RWPE2 (cell line): Measurements from ENCODE around the gene EMILIN2.
A peak's percentile ranks its signal among the peaks of the same experiment; 100 is the strongest.

ENCODE experiments used
- ATAC-seq: fragments of 200-7000 bp; cut with Tn5 transposase; 3 replicates; pipeline ENCODE4 v1.9.1; 2021; ENCODE audit warnings: low read depth
- DNase-seq: peaks from one replicate; pipeline ENCODE4 v3.0.0-alpha.2; 2020; ENCODE audit warnings: low spot score
- H3K27ac ChIP-seq: fragments of 450-650 bp; 2 replicates; pipeline ENCODE4 v1.5.1; 2017; ENCODE audit warnings: mild to moderate bottlenecking; ENCODE audit not compliant: poor library complexity, severe bottlenecking
- H3K27me3 ChIP-seq: fragments of 250-450 bp; sonication (Bioruptor Pico); 2 replicates; pipeline ENCODE4 v1.5.1; 2021; ENCODE audit warnings: mild to moderate bottlenecking, moderate library complexity; ENCODE audit not compliant: insufficient read depth, poor library complexity, severe bottlenecking
- H3K36me3 ChIP-seq: fragments of 250-450 bp; sonication (Bioruptor Pico); 2 replicates; pipeline ENCODE4 v1.5.1; 2020; ENCODE audit warnings: low read depth, mild to moderate bottlenecking, moderate library complexity
- H3K4me1 ChIP-seq: fragments of 250-450 bp; sonication (Bioruptor Pico); 2 replicates; pipeline ENCODE4 v1.5.1; 2021; ENCODE audit warnings: mild to moderate bottlenecking, moderate library complexity; ENCODE audit not compliant: insufficient read depth, poor library complexity, severe bottlenecking
- H3K4me3 ChIP-seq: fragments of 250-450 bp; sonication (Bioruptor Pico); 2 replicates; pipeline ENCODE4 v1.5.1; 2021; ENCODE audit warnings: mild to moderate bottlenecking, moderate library complexity; ENCODE audit not compliant: severe bottlenecking
- H3K9me3 ChIP-seq: fragments of 250-450 bp; sonication (Bioruptor Pico); 2 replicates; pipeline ENCODE4 v1.5.1; 2021; ENCODE audit warnings: mild to moderate bottlenecking, moderate library complexity; ENCODE audit not compliant: severe bottlenecking
- CTCF ChIP-seq: fragments of 450-650 bp; IDR thresholded peaks from one replicate; pipeline ENCODE4 v1.5.1; 2017; ENCODE audit warnings: mild to moderate bottlenecking, moderate library complexity; ENCODE audit not compliant: poor library complexity, severe bottlenecking

The EMILIN2 gene

GRCh38 chr18:2924920-2925319 lies 78.1 kb downstream of the EMILIN2 start:
- no peaks in the 10 kb centered on the region for H3K27me3 ChIP-seq
- no peak for DNase-seq
- TF ChIP-seq CTCF: no peak
- ATAC-seq: no peak
- no peak overlapping the region for H3K4me3 ChIP-seq
- no peak overlapping the region for H3K27ac ChIP-seq
- H3K9me3 ChIP-seq: no peaks in the 10 kb centered on the region
- no peaks in the 10 kb centered on the region for H3K4me1 ChIP-seq
- peaks cover 34% of the 10 kb centered on the region for H3K36me3 ChIP-seq

DNA sequence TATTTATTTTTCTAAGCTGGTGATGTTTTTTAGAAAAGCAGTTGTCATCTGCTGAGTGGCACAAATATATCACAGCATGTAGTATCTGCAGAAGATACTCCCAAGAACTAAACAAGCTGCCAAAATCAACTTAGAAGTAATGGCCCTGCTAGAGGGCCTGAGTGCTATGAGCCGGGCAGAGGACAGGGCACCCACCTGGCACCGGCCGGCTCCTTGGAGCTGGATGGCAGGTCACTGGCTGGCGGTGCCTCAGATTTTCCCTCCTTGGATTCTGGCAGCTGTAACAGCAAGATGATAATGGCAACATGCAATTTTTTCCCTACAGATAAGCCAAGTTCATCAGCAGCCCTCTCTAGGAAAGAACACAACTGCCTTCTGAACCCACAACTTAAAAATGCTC lies 79.7 kb downstream of the EMILIN2 start:
- no peaks in the 10 kb centered on the region for H3K4me1 ChIP-seq
- no peaks in the 10 kb centered on the region for H3K27me3 ChIP-seq
- H3K9me3 ChIP-seq: no peaks in the 10 kb centered on the region
- no peak overlapping the region for H3K27ac ChIP-seq
- no peak for TF ChIP-seq CTCF
- DNase-seq (no peak), ATAC-seq (no peak)
- peaks cover 35% of the 10 kb centered on the region for H3K36me3 ChIP-seq
- no peak overlapping the region for H3K4me3 ChIP-seq

DNA sequence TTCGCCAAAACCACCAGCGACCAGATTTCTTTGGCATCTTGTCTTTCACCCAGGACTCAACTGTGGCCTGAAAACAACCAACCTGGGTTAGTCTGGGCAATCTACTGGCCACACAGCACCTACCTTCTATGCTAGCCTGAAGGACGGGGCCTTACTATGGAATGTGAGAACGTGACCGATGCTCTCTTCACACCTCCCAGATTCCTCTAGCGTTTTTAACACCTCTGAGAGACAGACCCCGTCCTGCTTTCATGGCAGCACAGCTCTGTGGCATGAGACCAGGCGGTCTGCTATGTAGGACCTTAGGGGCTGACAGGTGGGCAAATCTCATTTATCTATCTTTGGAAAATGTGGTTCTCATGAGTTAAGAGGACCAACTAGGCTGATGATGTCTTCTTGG lies 80.9 kb downstream of the EMILIN2 start:
- DNase-seq: no peak
- no peaks in the 10 kb centered on the region for H3K27me3 ChIP-seq
- no peak for ATAC-seq
- no peak for TF ChIP-seq CTCF
- H3K4me3 ChIP-seq: no peak overlapping the region
- H3K4me1 ChIP-seq: no peaks in the 10 kb centered on the region
- H3K27ac ChIP-seq: no peak overlapping the region
- H3K36me3 ChIP-seq: peaks cover 37% of the 10 kb centered on the region
- H3K9me3 ChIP-seq: no peaks in the 10 kb centered on the region

GRCh38 chr18:2932247-2933181 lies 85.7 kb downstream of the EMILIN2 start:
- ATAC-seq: no peak; the same call in 1 of the 3 replicates
- Histone ChIP-seq H3K27ac (no peak overlapping the region), H3K4me1 (no peaks in the 10 kb centered on the region), H3K27me3 (no peaks in the 10 kb centered on the region), H3K4me3 (no peak overlapping the region), H3K9me3 (no peaks in the 10 kb centered on the region), H3K36me3 (peaks cover 46% of the 10 kb centered on the region)
- no peak for DNase-seq
- peak; percentile 89 for TF ChIP-seq CTCF

GRCh38 chr18:2933995-2934394 lies 87.2 kb downstream of the EMILIN2 start:
- Histone ChIP-seq H3K4me1 (no peaks in the 10 kb centered on the region), H3K36me3 (peaks cover 48% of the 10 kb centered on the region), H3K9me3 (no peaks in the 10 kb centered on the region), H3K27ac (no peak overlapping the region), H3K27me3 (no peaks in the 10 kb centered on the region), H3K4me3 (no peak overlapping the region)
- TF ChIP-seq CTCF: no peak
- DNase-seq: no peak
- no peak for ATAC-seq
